Lung (tissue), 12 donors: Measurements from ENCODE around the gene ST13. TPM values are rescaled to one million over a fixed set of nuclear protein-coding genes. Genes with fewer than 3 reads are reported as not detected.

Experiments
- ATAC-seq: fragments of 200-7000 bp; cut with Tn5 transposase; one replicate; pipeline ENCODE4 v1.9.1; 2020; ENCODE audit warnings: moderate number of reproducible peaks; ENCODE audit not compliant: insufficient read depth, low FRiP score
- DNase-seq, 3 donors: peaks; one replicate each; pipeline ENCODE4 v3.0.0-alpha.2; 2013 to 2017
- H3K27ac ChIP-seq, 2 donors: one replicate each; pipeline ENCODE4 v1.5.1; 2013; ENCODE audit warnings: mild to moderate bottlenecking in 2 of 2, moderate library complexity in 2 of 2, control low read depth in 1 of 2, inconsistent platforms in 1 of 2, low read depth in 1 of 2, low read length in 1 of 2
- H3K27me3 ChIP-seq, 3 donors: one replicate each; pipeline ENCODE4 v1.5.1; 2013; ENCODE audit warnings: low read length in 2 of 3; ENCODE audit not compliant: control insufficient read depth in 3 of 3, insufficient read depth in 3 of 3
- H3K36me3 ChIP-seq, 4 donors: one replicate each; pipeline ENCODE4 v1.5.1; 2013; ENCODE audit warnings: low read length in 4 of 4, mild to moderate bottlenecking in 1 of 4, moderate library complexity in 1 of 4; ENCODE audit not compliant: control insufficient read depth in 4 of 4, insufficient read depth in 4 of 4
- H3K4me1 ChIP-seq, 5 donors: one replicate each; pipeline ENCODE4 v1.5.1; 2013; ENCODE audit warnings: low read length in 5 of 5, mild to moderate bottlenecking in 2 of 5, moderate library complexity in 1 of 5; ENCODE audit not compliant: control insufficient read depth in 5 of 5, insufficient read depth in 5 of 5
- H3K4me3 ChIP-seq: one replicate; pipeline ENCODE4 v1.5.1; 2013; ENCODE audit warnings: mild to moderate bottlenecking, control low read depth, moderate library complexity
- H3K9ac ChIP-seq, 2 donors: one replicate each; pipeline ENCODE4 v1.5.1; 2013; ENCODE audit warnings: low read length in 2 of 2, control low read depth in 1 of 2; ENCODE audit not compliant: insufficient read depth in 1 of 2
- H3K9me3 ChIP-seq, 4 donors: one replicate each; pipeline ENCODE4 v1.5.1; 2013; ENCODE audit warnings: low read length in 3 of 4, mild to moderate bottlenecking in 1 of 4, moderate library complexity in 1 of 4; ENCODE audit not compliant: control insufficient read depth in 4 of 4, insufficient read depth in 3 of 4
- CTCF ChIP-seq: IDR thresholded peaks from 2 replicates; pipeline ENCODE4 v1.5.1; 2012; ENCODE audit warnings: mild to moderate bottlenecking; ENCODE audit errors: control extremely low read depth, extremely low read depth
- WGBS, 2 donors: extraction: QIAGEN DNeasy Blood & Tissue Kit; methylation state at CpG; one replicate each; pipeline ENCODE4 v1.1.7; 2013; 5-methylcytosine and 5-hydroxymethylcytosine counted together
- polyA plus RNA-seq, 2 donors: library from polyadenylated mRNA; stranded (reverse); fragments of 200-250 nt; gene quantifications; one replicate each; pipeline ENCODE4 v1.2.1, GENCODE V29; 2013
- total RNA-seq, 2 donors: library from RNA; depleted of rRNA in 1 of 2; stranded (reverse); fragments of >200 nt in 1 of 2; gene quantifications; one replicate each; pipeline ENCODE4 v1.2.1, GENCODE V29; 2014 to 2021
- donor health status: control.
- donor health status: control.
- donor health status: Bipolar disorder and iron deficiency.
- donor health status: healthy.
- donor health status: DM: yes; HTN: yes; CAD: no.

ST13 gene
- total and polyA plus RNA-seq, 4 donors, result 61.9 to 208 (median 132) TPM

GRCh38 chr22:40855979-40856512 is 393 bp downstream of the ST13 start:
- Histone ChIP-seq H3K4me1 (peaks cover 7 to 42% (median 14%) of the 10 kb centered on the region in 5 donors), H3K27me3 (no peaks in the 10 kb centered on the region), H3K9me3 (no peaks in the 10 kb centered on the region), H3K27ac (peak overlapping the region; percentile 96 to 98), H3K36me3 (peaks cover 0 to 6% (median 2%) of the 10 kb centered on the region in 4 donors), H3K4me3 (peak overlapping the region; percentile 94), H3K9ac (peak overlapping the region; percentile 87 to 94)
- ATAC-seq (peak; percentile 16), DNase-seq (peak; percentile 35 to 55 (median 48))
- WGBS, 2 donors, result 0 to 1% methylated on average over 29 of the region's 29 CpGs
- no peak for TF ChIP-seq CTCF

GRCh38 chr22:40855071-40855978 is 1.1 kb downstream of the ST13 start:
- H3K9ac ChIP-seq, result peak overlapping the region; percentile 87 to 94
- peaks cover 0 to 5% (median 2%) of the 10 kb centered on the region in 4 donors for H3K36me3 ChIP-seq
- H3K9me3 ChIP-seq, result no peaks in the 10 kb centered on the region
- peak in 2 of 3 donors; percentile 55 to 63 for DNase-seq
- ATAC-seq, result no peak
- H3K27ac ChIP-seq, result peak overlapping the region in 1 of 2 donors; percentile 52
- no peaks in the 10 kb centered on the region for H3K27me3 ChIP-seq
- 32 to 36% methylated on average over 20 of the region's 20 CpGs for WGBS, 2 donors
- no peak overlapping the region for H3K4me3 ChIP-seq
- TF ChIP-seq CTCF, result no peak
- peaks cover 7 to 42% (median 14%) of the 10 kb centered on the region in 5 donors for H3K4me1 ChIP-seq

GRCh38 chr22:40853961-40854360 is 2.5 kb downstream of the ST13 start:
- H3K9me3 ChIP-seq, result no peaks in the 10 kb centered on the region
- no peak for ATAC-seq
- 46 to 71% methylated on average over 3 of the region's 3 CpGs for WGBS, 2 donors
- H3K36me3 ChIP-seq, result peaks cover 0 to 9% (median 2%) of the 10 kb centered on the region in 4 donors
- TF ChIP-seq CTCF, result no peak
- no peak for DNase-seq
- H3K4me3 ChIP-seq, result no peak overlapping the region
- H3K9ac ChIP-seq, result peak overlapping the region; percentile 34 to 94
- no peaks in the 10 kb centered on the region for H3K27me3 ChIP-seq
- no peak overlapping the region for H3K27ac ChIP-seq
- H3K4me1 ChIP-seq, result peaks cover 7 to 42% (median 13%) of the 10 kb centered on the region in 5 donors
